IMR-90 (cell line): ENCODE results near the gene SEMA3E. TPM values are rescaled to one million over a fixed set of nuclear protein-coding genes. Genes with fewer than 3 reads are reported as not detected.

Experiments
- ATAC-seq: fragments of 200-7000 bp; cut with Tn5 transposase; 2 replicates; pipeline ENCODE4 v1.9.1; 2020; ENCODE audit warnings: low read depth, mild to moderate bottlenecking, moderate library complexity
- BruUV-seq: library from RNA; stranded (reverse); fragments of 400-500 nt; replicated peaks from 2 replicates; lab custom pipeline; 2021; lab: Mats Ljungman, UMichigan
- CTCF ChIA-PET: fragments of 300-600 bp; formaldehyde crosslinking; extraction: SDS; loops from one replicate; lab custom pipeline; 2021; ENCODE audit warnings: antibody characterized with exemption; lab: Yijun Ruan, JAX
- POLR2A ChIA-PET: fragments of 300-600 bp; sonication (Branson Sonifier 250); formaldehyde crosslinking; loops from one replicate; lab custom pipeline; 2022; ENCODE audit warnings: antibody characterized with exemption; ENCODE audit not compliant: unreplicated experiment; lab: Charles Lee
- DNase-seq: peaks from one replicate; pipeline ENCODE4 v3.0.0; 2013
- H2AFZ ChIP-seq: replicated peaks from 2 replicates; pipeline ENCODE3; 2013; ENCODE audit warnings: low read length, mild to moderate bottlenecking; ENCODE audit not compliant: poor library complexity
- H2AK5ac ChIP-seq: 2 replicates; pipeline ENCODE4 v1.6.1; 2013; ENCODE audit warnings: low read depth, low read length, inconsistent platforms
- H2AK9ac ChIP-seq: replicated peaks from 2 replicates; pipeline ENCODE3; 2013; ENCODE audit warnings: mild to moderate bottlenecking, low read depth, low read length, moderate library complexity; ENCODE audit not compliant: poor library complexity
- H2BK120ac ChIP-seq: 2 replicates; pipeline ENCODE4 v1.6.1; 2013; ENCODE audit warnings: low read depth, low read length, inconsistent platforms
- H2BK15ac ChIP-seq: 3 replicates; pipeline ENCODE4 v1.6.1; 2013; ENCODE audit warnings: low read depth, low read length, inconsistent platforms
- H2BK20ac ChIP-seq: 2 replicates; pipeline ENCODE4 v1.6.1; 2013; ENCODE audit warnings: low read depth, mild to moderate bottlenecking, inconsistent platforms, low read length, moderate library complexity
- H2BK5ac ChIP-seq: 2 replicates; pipeline ENCODE4 v1.6.1; 2013; ENCODE audit warnings: mild to moderate bottlenecking, low read depth, low read length, inconsistent platforms; ENCODE audit not compliant: poor library complexity, severe bottlenecking
- H3K14ac ChIP-seq: replicated peaks from 2 replicates; pipeline ENCODE4 v1.6.1; 2013; ENCODE audit warnings: low read depth, low read length, inconsistent platforms
- H3K18ac ChIP-seq: 2 replicates; pipeline ENCODE4 v1.6.1; 2013; ENCODE audit warnings: low read depth, low read length, control low read depth
- H3K23ac ChIP-seq: 2 replicates; pipeline ENCODE4 v1.6.1; 2013; ENCODE audit warnings: low read depth, low read length, inconsistent platforms
- H3K27ac ChIP-seq: 2 replicates; pipeline ENCODE4 v1.5.1; 2013; ENCODE audit warnings: mild to moderate bottlenecking, control low read depth, low read length; ENCODE audit not compliant: insufficient read depth
- H3K27me3 ChIP-seq: 2 replicates; pipeline ENCODE4 v1.6.1; 2013; ENCODE audit warnings: low read length; ENCODE audit not compliant: control insufficient read depth, insufficient read depth
- H3K36me3 ChIP-seq: 2 replicates; pipeline ENCODE4 v1.6.1; 2013; ENCODE audit warnings: low read length, mixed read lengths; ENCODE audit not compliant: control insufficient read depth, insufficient read depth
- H3K4ac ChIP-seq: 2 replicates; pipeline ENCODE4 v1.6.1; 2013; ENCODE audit warnings: low read depth, low read length, inconsistent platforms
- H3K4me1 ChIP-seq: 2 replicates; pipeline ENCODE4 v1.6.1; 2013; ENCODE audit warnings: low read length, mixed read lengths; ENCODE audit not compliant: control insufficient read depth, insufficient read depth
- H3K4me2 ChIP-seq: 2 replicates; pipeline ENCODE4 v1.6.1; 2013; ENCODE audit warnings: low read depth, mild to moderate bottlenecking, control low read depth, low read length, moderate library complexity
- H3K4me3 ChIP-seq: 2 replicates; pipeline ENCODE4 v1.5.1; 2013; ENCODE audit warnings: low read depth, mild to moderate bottlenecking, control low read depth, low read length, moderate library complexity; ENCODE audit not compliant: insufficient read depth
- H3K56ac ChIP-seq: 2 replicates; pipeline ENCODE4 v1.6.1; 2013; ENCODE audit warnings: low read length, inconsistent platforms; ENCODE audit not compliant: insufficient read depth; ENCODE audit errors: extremely low read depth
- H3K79me1 ChIP-seq, 2 experiments: 2 replicates each; pipeline ENCODE4 v1.6.1; 2013; ENCODE audit warnings: low read length in 2 of 2, inconsistent platforms in 1 of 2, low read depth in 1 of 2
- H3K9ac ChIP-seq: 2 replicates; pipeline ENCODE4 v1.6.1; 2013; ENCODE audit warnings: low read depth, low read length, control low read depth
- H3K9me1 ChIP-seq: 2 replicates; pipeline ENCODE4 v1.6.1; 2013; ENCODE audit warnings: low read length, inconsistent platforms; ENCODE audit not compliant: insufficient read depth
- H3K9me3 ChIP-seq: 2 replicates; pipeline ENCODE4 v1.6.1; 2013; ENCODE audit warnings: low read length; ENCODE audit not compliant: control insufficient read depth, insufficient read depth
- H4K20me1 ChIP-seq: 2 replicates; pipeline ENCODE4 v1.6.1; 2013; ENCODE audit warnings: low read length, inconsistent platforms; ENCODE audit not compliant: insufficient read depth
- H4K5ac ChIP-seq: 2 replicates; pipeline ENCODE4 v1.6.1; 2013; ENCODE audit warnings: mild to moderate bottlenecking, low read depth, low read length, control low read depth
- H4K8ac ChIP-seq, 2 experiments: 2 replicates each; pipeline ENCODE4 v1.6.1; 2013; ENCODE audit warnings: low read depth in 2 of 2, low read length in 2 of 2, control low read depth in 1 of 2, inconsistent platforms in 1 of 2
- H4K91ac ChIP-seq: 2 replicates; pipeline ENCODE4 v1.6.1; 2013; ENCODE audit warnings: low read depth, low read length, inconsistent platforms; ENCODE audit not compliant: insufficient read depth
- BHLHE40 ChIP-seq: fragments of 150-350 bp; IDR thresholded peaks from 2 replicates; pipeline ENCODE4 v1.6.1; 2016; ENCODE audit warnings: mild to moderate bottlenecking, low read depth, low read length
- CEBPB ChIP-seq: IDR thresholded peaks from 2 replicates; pipeline ENCODE4 v1.6.1; 2012; ENCODE audit warnings: low read depth, low read length, improper control_type of control experiment
- CHD1 ChIP-seq: IDR thresholded peaks from 2 replicates; pipeline ENCODE4 v1.6.1; 2012; ENCODE audit warnings: low read depth, low read length, improper control_type of control experiment
- FOS ChIP-seq: fragments of 150-350 bp; IDR thresholded peaks from 2 replicates; pipeline ENCODE4 v1.6.1; 2016; ENCODE audit warnings: low read depth, low read length
- MAFK ChIP-seq: IDR thresholded peaks from 2 replicates; pipeline ENCODE4 v1.6.1; 2012; ENCODE audit warnings: low read depth, low read length, improper control_type of control experiment
- MAZ ChIP-seq: IDR thresholded peaks from 2 replicates; pipeline ENCODE4 v1.6.1; 2012; ENCODE audit warnings: low read depth, mild to moderate bottlenecking, low read length, improper control_type of control experiment, moderate library complexity, borderline replicate concordance
- MXI1 ChIP-seq: IDR thresholded peaks from 2 replicates; pipeline ENCODE4 v1.6.1; 2012; ENCODE audit warnings: low read depth, mild to moderate bottlenecking, low read length, moderate library complexity, borderline replicate concordance
- NFE2L2 ChIP-seq: fragments of 150-350 bp; IDR thresholded peaks from 2 replicates; pipeline ENCODE4 v1.6.1; 2016; ENCODE audit warnings: low read depth, mild to moderate bottlenecking, low read length
- POLR2A ChIP-seq: IDR thresholded peaks from 2 replicates; pipeline ENCODE4 v1.6.1; 2012; ENCODE audit warnings: mild to moderate bottlenecking, low read depth, low read length
- RAD21 ChIP-seq: IDR thresholded peaks from 2 replicates; pipeline ENCODE4 v1.6.1; 2012; ENCODE audit warnings: low read length, improper control_type of control experiment
- RCOR1 ChIP-seq: IDR thresholded peaks from 2 replicates; pipeline ENCODE4 v1.6.1; 2012; ENCODE audit warnings: mild to moderate bottlenecking, low read length, improper control_type of control experiment; ENCODE audit not compliant: insufficient replicate concordance
- RFX5 ChIP-seq: IDR thresholded peaks from 2 replicates; pipeline ENCODE4 v1.8.0; 2012; ENCODE audit warnings: low read depth, mild to moderate bottlenecking, low read length, moderate library complexity
- SMC3 ChIP-seq: fragments of 150-350 bp; IDR thresholded peaks from 2 replicates; pipeline ENCODE4 v1.6.1; 2016; ENCODE audit warnings: low read depth, mild to moderate bottlenecking, antibody characterized with exemption, low read length, moderate library complexity
- dilution Hi-C: fragments of 300-500 bp; cut with HindIII; formaldehyde crosslinking; loops from one replicate; pipeline ENCODE4 v1.14.3; 2018; ENCODE audit warnings: low sequenced_read_pairs; ENCODE audit not compliant: unreplicated experiment
- in situ Hi-C: fragments of 300-500 bp; cut with MboI; formaldehyde crosslinking; loops from 3 replicates; pipeline ENCODE4 v1.14.3; 2019; ENCODE audit warnings: low sequenced_read_pairs, inconsistent platforms, mixed read lengths
- intact Hi-C: fragments of 100-400 bp; cut with micrococcal nuclease; formaldehyde crosslinking; loops from 2 replicates; pipeline ENCODE4 v1.10.0; 2022
- polyA plus RNA-seq, 3 experiments: library from polyadenylated mRNA; depleted of rRNA; stranded (reverse); fragments of >200 nt; gene quantifications; 2 replicates each; pipeline ENCODE4 v1.2.3, GENCODE V29; 2012; ENCODE audit warnings: low replicate concordance in 1 of 3
- total RNA-seq: library from RNA; depleted of rRNA; stranded (reverse); fragments of >200 nt; gene quantifications from 2 replicates; pipeline ENCODE4 v1.2.3, GENCODE V29; 2012
- TF ChIP-seq, protein P1 (sequence below): conservative IDR thresholded peaks from 2 replicates; pipeline ENCODE4 v1.5.1; 2012; ENCODE audit warnings: mild to moderate bottlenecking, low read depth, low read length, improper control_type of control experiment
- TF ChIP-seq, protein P2 (sequence below): fragments of 150-350 bp; IDR thresholded peaks from 2 replicates; pipeline ENCODE4 v1.6.1; 2016; ENCODE audit warnings: low read depth, mild to moderate bottlenecking, low read length, moderate library complexity, borderline replicate concordance
- TF ChIP-seq, protein P3 (sequence below): fragments of 150-350 bp; IDR thresholded peaks from 2 replicates; pipeline ENCODE4 v1.6.1; 2017; ENCODE audit warnings: mild to moderate bottlenecking, antibody characterized with exemption, low read length, low read depth

The SEMA3E gene
- total and polyA plus RNA-seq, 2 of the 4 experiments (the other 2 are of a cell fraction) = 0.31 to 0.72 TPM

DNA sequence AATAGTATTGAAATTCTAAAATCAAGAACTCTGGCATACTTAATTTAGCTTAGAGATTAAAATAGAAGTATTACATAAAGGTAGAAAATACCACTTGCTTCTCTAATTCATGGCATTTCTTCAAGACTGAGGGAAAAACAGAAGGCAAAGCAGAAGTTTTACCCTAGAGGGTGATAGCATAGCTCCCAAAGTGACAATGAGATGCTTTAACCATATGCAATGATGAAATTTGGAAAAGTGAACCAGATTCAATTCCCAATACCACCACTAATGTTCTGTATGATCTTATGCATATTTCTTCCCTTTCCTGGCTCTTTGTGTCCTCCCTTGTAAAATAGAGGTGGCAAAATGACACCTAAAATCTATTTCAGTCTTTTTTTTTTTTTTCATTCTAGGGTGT is 260.5 kb downstream of the SEMA3E start:
- H3K4me2 ChIP-seq = no peak overlapping the region
- H4K8ac ChIP-seq = no peak overlapping the region
- no peak overlapping the region for H2BK5ac ChIP-seq
- H2AK9ac ChIP-seq = no peak overlapping the region
- in situ Hi-C loops (no loop called here), intact Hi-C loops (no loop called here), dilution Hi-C loops (no loop called here)
- H2AFZ ChIP-seq = no peak overlapping the region
- H4K20me1 ChIP-seq = no peaks in the 10 kb centered on the region
- H3K18ac ChIP-seq = no peak overlapping the region
- no peak overlapping the region for H3K27ac ChIP-seq
- no peaks in the 10 kb centered on the region for H3K9me1 ChIP-seq
- ChIA-PET POLR2A (no interaction called here), CTCF (no interaction called here)
- no peak overlapping the region for H2BK120ac ChIP-seq
- H3K9ac ChIP-seq = no peak overlapping the region
- no peak overlapping the region for H3K4me3 ChIP-seq
- no TSS peak for BruUV-seq
- no peak overlapping the region for H4K5ac ChIP-seq
- no peaks in the 10 kb centered on the region for H3K36me3 ChIP-seq
- no peaks in the 10 kb centered on the region for H3K4me1 ChIP-seq
- no peaks in the 10 kb centered on the region for H3K79me1 ChIP-seq
- H3K4ac ChIP-seq = no peak overlapping the region
- no peak overlapping the region for H4K91ac ChIP-seq
- H2BK20ac ChIP-seq = no peak overlapping the region
- DNase-seq = no peak
- TF ChIP-seq NFE2L2 (no peak), SMC3 (no peak), MAZ (no peak), CEBPB (no peak), FOS (no peak), RFX5 (no peak), RAD21 (no peak), BHLHE40 (no peak), MXI1 (no peak), CHD1 (no peak), MAFK (no peak), RCOR1 (no peak), POLR2A (no peak)
- TF ChIP-seq, protein P1, sequence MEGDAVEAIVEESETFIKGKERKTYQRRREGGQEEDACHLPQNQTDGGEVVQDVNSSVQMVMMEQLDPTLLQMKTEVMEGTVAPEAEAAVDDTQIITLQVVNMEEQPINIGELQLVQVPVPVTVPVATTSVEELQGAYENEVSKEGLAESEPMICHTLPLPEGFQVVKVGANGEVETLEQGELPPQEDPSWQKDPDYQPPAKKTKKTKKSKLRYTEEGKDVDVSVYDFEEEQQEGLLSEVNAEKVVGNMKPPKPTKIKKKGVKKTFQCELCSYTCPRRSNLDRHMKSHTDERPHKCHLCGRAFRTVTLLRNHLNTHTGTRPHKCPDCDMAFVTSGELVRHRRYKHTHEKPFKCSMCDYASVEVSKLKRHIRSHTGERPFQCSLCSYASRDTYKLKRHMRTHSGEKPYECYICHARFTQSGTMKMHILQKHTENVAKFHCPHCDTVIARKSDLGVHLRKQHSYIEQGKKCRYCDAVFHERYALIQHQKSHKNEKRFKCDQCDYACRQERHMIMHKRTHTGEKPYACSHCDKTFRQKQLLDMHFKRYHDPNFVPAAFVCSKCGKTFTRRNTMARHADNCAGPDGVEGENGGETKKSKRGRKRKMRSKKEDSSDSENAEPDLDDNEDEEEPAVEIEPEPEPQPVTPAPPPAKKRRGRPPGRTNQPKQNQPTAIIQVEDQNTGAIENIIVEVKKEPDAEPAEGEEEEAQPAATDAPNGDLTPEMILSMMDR = no peak
- TF ChIP-seq, protein P2, sequence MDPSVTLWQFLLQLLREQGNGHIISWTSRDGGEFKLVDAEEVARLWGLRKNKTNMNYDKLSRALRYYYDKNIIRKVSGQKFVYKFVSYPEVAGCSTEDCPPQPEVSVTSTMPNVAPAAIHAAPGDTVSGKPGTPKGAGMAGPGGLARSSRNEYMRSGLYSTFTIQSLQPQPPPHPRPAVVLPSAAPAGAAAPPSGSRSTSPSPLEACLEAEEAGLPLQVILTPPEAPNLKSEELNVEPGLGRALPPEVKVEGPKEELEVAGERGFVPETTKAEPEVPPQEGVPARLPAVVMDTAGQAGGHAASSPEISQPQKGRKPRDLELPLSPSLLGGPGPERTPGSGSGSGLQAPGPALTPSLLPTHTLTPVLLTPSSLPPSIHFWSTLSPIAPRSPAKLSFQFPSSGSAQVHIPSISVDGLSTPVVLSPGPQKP = no peak
- TF ChIP-seq, protein P3, sequence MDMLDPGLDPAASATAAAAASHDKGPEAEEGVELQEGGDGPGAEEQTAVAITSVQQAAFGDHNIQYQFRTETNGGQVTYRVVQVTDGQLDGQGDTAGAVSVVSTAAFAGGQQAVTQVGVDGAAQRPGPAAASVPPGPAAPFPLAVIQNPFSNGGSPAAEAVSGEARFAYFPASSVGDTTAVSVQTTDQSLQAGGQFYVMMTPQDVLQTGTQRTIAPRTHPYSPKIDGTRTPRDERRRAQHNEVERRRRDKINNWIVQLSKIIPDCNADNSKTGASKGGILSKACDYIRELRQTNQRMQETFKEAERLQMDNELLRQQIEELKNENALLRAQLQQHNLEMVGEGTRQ = no peak
- H3K56ac ChIP-seq = no peak overlapping the region
- H3K27me3 ChIP-seq = no peaks in the 10 kb centered on the region
- no peak overlapping the region for H3K23ac ChIP-seq
- no peak overlapping the region for H2AK5ac ChIP-seq
- H3K9me3 ChIP-seq = no peaks in the 10 kb centered on the region
- no peak for ATAC-seq
- no peak overlapping the region for H3K14ac ChIP-seq
- no peak overlapping the region for H2BK15ac ChIP-seq
